H1 (cell line): ENCODE data around the gene TMTC4. TPM values are rescaled to one million over a fixed set of nuclear protein-coding genes. Genes with fewer than 3 reads are reported as not detected.

Experiments used
- EGR1 ChIP-seq: IDR thresholded peaks from 2 replicates; pipeline ENCODE4 v1.6.1; 2011; ENCODE audit warnings: low read depth, low read length, borderline replicate concordance
- SP4 ChIP-seq: IDR thresholded peaks from 2 replicates; pipeline ENCODE4 v1.6.1; 2012; ENCODE audit warnings: low read length, inconsistent platforms
- TEAD4 ChIP-seq: IDR thresholded peaks from 2 replicates; pipeline ENCODE4 v1.6.1; 2012; ENCODE audit warnings: low read depth, low read length, inconsistent platforms, mixed read lengths
- polyA plus RNA-seq, 7 experiments: library from polyadenylated mRNA; depleted of rRNA in 3 of 7; stranded (reverse) in 5 of 7; unstranded in 2 of 7; fragments of >200 nt in 5 of 7; fragments of 200-250 nt in 2 of 7; gene quantifications; 1 replicate in 5 of 7; 2 replicates in 1 of 7; 4 replicates in 1 of 7; pipeline versions ENCODE4 v1.2.1 to v1.2.3, GENCODE V29; 2011 to 2013; ENCODE audit warnings: missing spikeins in 2 of 7, mixed read lengths in 2 of 7
- total RNA-seq: library from RNA; stranded (reverse); fragmentation: NEBNext Ultra II Directional; extraction: Animal tissue kit (Norgen Biotek cat#: 25700); gene quantifications from 2 replicates; pipeline ENCODE4 v1.2.1, GENCODE V29; 2021

Gene TMTC4
- total and polyA plus RNA-seq, 2 of the 8 experiments (the other 6 are each of a cell fraction or from before 2014, with no cell fraction given) = 26.3 to 42.6 TPM

- TF ChIP-seq TEAD4 = no peak
- TF ChIP-seq EGR1 = no peak
- TF ChIP-seq SP4 = no peak
Measured at GRCh38 chr13:100671389-100672182, 3.0 kb downstream of the TMTC4 start (continued).
